Activated naive CD8-positive, alpha-beta T cell treated with anti-CD3 and anti-CD28 coated beads for 36 hours (primary cell): Measurements from ENCODE around the gene LAPTM5. TPM values are rescaled to one million over a fixed set of nuclear protein-coding genes. Genes with fewer than 3 reads are reported as not detected.
"Not testable (repeated sequence)": the region's sequence is repeated elsewhere in the genome, so short reads cannot be mapped to it uniquely, and the experiment has no call there.

ENCODE experiments used
- DNase-seq: peaks from one replicate; pipeline ENCODE4 v3.0.0; 2021
- H3K27ac Mint-ChIP-seq: one replicate; pipeline ENCODE4 v1.8.0; 2022; ENCODE audit warnings: mild to moderate bottlenecking, moderate library complexity, mixed read lengths
- H3K27me3 Mint-ChIP-seq: one replicate; pipeline ENCODE4 v1.8.0; 2022; ENCODE audit warnings: mild to moderate bottlenecking, mixed read lengths
- H3K36me3 Mint-ChIP-seq: one replicate; pipeline ENCODE4 v1.8.0; 2021; ENCODE audit warnings: mild to moderate bottlenecking, mixed read lengths
- H3K4me1 Mint-ChIP-seq: one replicate; pipeline ENCODE4 v1.8.0; 2021; ENCODE audit warnings: mixed read lengths
- H3K4me3 Mint-ChIP-seq: one replicate; pipeline ENCODE4 v1.8.0; 2022; ENCODE audit warnings: mild to moderate bottlenecking, moderate library complexity, mixed read lengths
- H3K9me3 Mint-ChIP-seq: one replicate; pipeline ENCODE4 v1.8.0; 2022; ENCODE audit warnings: mixed read lengths
- total RNA-seq, 2 experiments: library from RNA; stranded (reverse); gene quantifications; one replicate each; pipeline ENCODE4 v1.2.3, GENCODE V29; 2021

Gene LAPTM5
- total RNA-seq, 2 experiments from 2014 or later, result 232 to 233 TPM

DNA sequence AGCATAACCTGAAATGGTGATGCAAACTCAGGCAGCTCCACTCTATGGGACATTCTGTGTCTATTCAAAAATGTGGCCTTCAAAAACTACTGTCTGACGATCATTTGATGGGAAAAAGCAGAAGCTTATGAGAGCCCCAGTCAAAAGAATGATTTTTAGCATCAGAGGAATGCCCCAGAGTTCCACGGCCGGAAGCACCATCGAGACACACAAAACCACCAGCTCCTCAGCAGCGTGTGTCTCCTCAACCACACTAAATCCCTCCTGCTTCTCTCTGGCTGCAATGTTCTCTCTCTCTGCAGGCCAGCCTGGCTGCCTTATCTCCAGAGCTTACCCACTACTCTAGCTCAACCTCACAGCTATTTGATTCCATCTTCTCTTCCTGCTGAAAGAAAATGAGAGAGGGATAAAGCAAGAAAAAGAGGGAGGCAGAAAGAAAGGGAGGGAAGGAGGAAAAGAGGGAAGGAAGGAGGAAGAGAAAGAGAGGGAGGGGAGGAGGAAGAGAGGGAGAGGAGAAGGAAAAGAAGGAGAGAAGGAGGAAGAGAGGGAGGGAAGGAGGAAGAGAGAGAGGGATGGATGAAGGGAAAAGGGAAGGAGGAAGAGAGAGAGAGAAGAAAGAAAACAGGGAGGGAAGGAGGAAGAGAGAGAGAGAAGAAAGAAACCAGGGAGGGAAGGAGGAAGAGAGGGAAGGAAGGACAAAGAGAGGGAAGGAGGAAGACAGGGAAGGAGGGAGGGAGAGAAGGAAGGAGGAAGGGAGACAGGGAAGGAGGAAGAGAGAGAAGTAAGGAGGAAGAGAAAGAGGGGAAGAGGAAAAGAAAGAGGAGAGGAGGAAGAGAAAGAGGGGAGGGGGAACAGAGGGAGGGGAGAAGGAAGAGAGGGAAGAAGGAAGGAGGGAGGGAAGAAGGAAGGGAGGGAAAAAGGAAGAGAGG lies 33.5 kb upstream of the LAPTM5 start:
- H3K9me3 Mint-ChIP-seq, result no peaks in the 10 kb centered on the region
- peaks cover 13% of the 10 kb centered on the region for H3K27me3 Mint-ChIP-seq
- no peak for DNase-seq
- H3K4me3 Mint-ChIP-seq, result no peak overlapping the region
- H3K4me1 Mint-ChIP-seq, result peaks cover 6% of the 10 kb centered on the region
- no peaks in the 10 kb centered on the region for H3K36me3 Mint-ChIP-seq
- no peak overlapping the region for H3K27ac Mint-ChIP-seq

DNA sequence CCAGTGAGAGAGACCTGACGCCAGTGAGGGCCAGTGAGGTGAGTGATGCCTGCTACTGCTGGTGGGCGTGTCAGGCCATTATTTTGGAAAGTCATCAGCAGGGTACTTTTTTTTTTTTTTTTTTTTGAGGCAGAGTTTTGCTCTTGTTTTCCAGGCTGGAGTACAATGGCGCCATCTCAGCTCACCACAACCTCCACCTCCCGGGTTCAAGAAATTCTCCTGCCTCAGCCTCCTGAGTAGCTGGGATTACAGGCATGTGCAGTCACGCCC lies 32.6 kb upstream of the LAPTM5 start:
- not testable (repeated sequence) for H3K4me3 Mint-ChIP-seq, H3K36me3 Mint-ChIP-seq, H3K4me1 Mint-ChIP-seq

DNA sequence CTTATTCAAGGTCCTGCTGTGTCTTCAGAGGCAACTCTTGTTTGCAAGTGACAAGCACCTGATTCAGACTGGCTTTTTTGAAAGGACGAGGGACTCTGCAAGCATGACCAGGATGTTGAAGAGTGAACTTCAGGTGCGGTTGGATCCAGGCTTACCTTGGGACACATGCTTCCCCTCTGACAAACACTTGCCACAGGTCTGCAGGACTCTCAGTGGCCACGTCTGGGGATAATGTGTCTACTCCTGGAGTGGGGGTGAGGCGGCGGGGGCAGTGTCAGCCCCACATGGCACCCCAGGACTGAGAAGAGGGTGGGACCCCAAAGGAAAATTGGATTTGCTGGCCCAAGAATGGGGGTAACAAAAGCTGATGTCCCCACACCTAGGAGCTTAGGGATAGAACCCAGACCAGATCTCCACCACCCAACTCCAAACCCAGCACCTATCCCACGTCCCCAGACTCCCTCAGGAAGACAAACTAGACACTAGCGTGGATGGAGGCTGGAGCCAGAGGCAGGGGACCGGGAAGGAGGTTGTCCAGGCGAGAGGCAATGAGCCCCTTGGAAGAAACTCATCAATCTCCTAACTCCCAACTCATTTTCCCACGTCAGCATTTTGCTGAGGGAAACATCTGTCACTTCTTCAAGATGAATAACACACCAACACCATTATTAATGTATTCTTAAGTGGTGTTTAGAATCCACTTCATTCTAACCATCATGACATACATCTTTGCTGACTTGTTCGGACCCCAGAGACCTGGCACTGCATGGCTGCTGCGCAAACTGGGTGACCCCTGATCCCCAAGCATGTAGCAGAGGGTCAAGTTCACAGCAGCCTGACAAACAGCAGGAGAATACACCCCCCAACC lies 32.0 kb upstream of the LAPTM5 start:
- no peaks in the 10 kb centered on the region for H3K36me3 Mint-ChIP-seq
- no peak overlapping the region for H3K4me3 Mint-ChIP-seq
- peaks cover 13% of the 10 kb centered on the region for H3K27me3 Mint-ChIP-seq
- H3K9me3 Mint-ChIP-seq, result no peaks in the 10 kb centered on the region
- no peak overlapping the region for H3K27ac Mint-ChIP-seq
- no peak for DNase-seq
- H3K4me1 Mint-ChIP-seq, result peaks cover 6% of the 10 kb centered on the region

More for the DNA sequence above, 32.6 kb upstream of the LAPTM5 start:
- H3K27ac Mint-ChIP-seq, H3K9me3 Mint-ChIP-seq, DNase-seq: not testable (repeated sequence)
- H3K27me3 Mint-ChIP-seq, result peaks cover 13% of the 10 kb centered on the region

DNA sequence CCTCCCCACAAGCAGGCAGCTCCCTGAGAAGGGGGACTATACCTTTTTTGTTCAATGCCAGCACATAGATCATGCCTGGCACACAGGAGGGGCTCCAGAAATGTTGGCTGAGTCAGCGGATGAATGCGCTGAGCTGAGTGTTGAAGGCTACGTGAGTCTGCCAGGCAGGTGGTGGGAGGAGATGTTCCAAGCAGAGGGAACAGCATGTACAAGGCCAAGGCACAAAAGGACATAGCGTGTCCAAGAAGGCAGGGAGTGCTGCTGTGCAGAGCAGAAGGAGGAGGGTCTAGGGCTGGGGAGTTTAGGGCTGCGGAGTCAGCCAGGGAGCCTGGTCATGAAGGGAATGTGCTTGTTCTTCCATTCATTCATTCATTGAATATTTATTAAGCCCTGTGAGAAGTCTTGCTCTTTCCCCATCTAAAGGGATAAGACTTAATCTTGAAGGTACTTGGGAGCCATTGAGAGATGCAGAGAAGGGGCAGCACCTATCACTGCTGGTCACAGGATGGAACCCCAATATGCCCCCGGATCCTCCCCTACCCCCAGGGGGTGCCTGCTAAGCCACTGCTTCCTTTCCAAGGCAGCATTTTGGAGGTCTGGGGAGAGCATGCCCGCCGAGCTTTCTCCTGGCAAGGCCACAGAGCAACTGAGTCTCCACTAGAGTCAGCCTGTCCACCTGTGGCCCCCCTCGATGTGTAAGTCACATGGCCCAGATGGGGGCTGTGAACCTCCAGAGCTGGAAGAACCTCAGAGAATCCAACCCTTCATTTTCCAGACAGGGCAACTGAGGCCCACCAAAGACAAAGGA lies 31.2 kb upstream of the LAPTM5 start:
- Mint-ChIP-seq H3K36me3 (no peaks in the 10 kb centered on the region), H3K27ac (no peak overlapping the region), H3K4me3 (no peak overlapping the region), H3K27me3 (peaks cover 13% of the 10 kb centered on the region), H3K4me1 (peaks cover 6% of the 10 kb centered on the region), H3K9me3 (no peaks in the 10 kb centered on the region)
- no peak for DNase-seq

DNA sequence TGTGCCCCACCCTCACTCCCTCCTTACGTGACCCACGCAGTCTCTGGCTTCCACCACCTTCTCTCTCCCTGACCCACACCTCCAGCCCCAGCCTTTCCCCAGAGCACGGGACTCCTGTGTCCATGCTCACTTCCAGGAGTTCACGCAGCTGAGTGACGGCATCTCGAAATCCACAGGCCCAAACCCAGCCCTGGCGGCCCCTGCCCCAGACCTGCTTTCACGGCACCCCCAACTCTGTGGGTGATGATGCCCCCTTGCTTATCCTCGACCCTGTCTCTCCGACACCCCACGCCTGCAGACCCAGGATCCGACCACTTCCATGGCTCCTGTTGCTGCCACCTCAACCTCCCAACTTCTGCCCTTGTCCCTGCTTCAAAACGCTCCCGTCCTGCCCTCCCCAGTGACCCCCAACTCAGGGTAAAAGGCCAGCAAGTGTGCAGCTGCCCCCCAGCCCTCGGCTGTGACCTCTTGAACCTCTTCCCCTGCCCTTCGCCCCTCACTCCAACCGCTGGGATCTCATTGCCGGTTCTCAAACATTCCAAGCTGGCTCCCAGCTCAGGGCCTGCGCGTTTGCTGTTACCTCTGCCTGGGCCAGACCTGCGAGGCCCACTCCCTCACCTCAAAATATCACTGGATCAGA lies 30.4 kb upstream of the LAPTM5 start:
- H3K27me3 Mint-ChIP-seq, result peaks cover 11% of the 10 kb centered on the region
- H3K36me3 Mint-ChIP-seq, result no peaks in the 10 kb centered on the region
- peaks cover 6% of the 10 kb centered on the region for H3K4me1 Mint-ChIP-seq
- H3K4me3 Mint-ChIP-seq, result no peak overlapping the region
- no peaks in the 10 kb centered on the region for H3K9me3 Mint-ChIP-seq
- H3K27ac Mint-ChIP-seq, result no peak overlapping the region
- DNase-seq, result no peak

DNA sequence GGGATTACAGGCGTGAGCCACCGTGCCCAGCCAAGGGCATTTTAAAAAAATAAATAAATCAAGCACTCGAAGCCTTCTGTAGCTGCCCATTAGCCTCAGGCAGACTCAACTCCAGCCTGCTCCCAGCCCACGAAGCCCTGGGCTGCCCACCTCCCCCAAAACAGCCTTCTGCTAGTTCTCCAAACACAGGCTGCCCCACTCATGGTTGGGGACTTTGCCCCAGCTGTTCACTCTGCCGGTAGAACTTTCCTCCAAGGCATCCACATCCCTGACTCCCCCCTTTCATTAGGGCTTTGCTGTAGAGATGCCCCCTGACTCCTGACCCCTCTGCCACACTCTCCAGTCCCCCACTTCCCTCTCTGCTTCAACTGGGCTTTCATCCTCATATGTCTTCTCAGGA lies 29.7 kb upstream of the LAPTM5 start:
- H3K4me1 Mint-ChIP-seq, result peaks cover 11% of the 10 kb centered on the region
- H3K9me3 Mint-ChIP-seq, result no peaks in the 10 kb centered on the region
- H3K27ac Mint-ChIP-seq, result no peak overlapping the region
- peaks cover 9% of the 10 kb centered on the region for H3K27me3 Mint-ChIP-seq
- no peak for DNase-seq
- no peak overlapping the region for H3K4me3 Mint-ChIP-seq
- no peaks in the 10 kb centered on the region for H3K36me3 Mint-ChIP-seq

DNA sequence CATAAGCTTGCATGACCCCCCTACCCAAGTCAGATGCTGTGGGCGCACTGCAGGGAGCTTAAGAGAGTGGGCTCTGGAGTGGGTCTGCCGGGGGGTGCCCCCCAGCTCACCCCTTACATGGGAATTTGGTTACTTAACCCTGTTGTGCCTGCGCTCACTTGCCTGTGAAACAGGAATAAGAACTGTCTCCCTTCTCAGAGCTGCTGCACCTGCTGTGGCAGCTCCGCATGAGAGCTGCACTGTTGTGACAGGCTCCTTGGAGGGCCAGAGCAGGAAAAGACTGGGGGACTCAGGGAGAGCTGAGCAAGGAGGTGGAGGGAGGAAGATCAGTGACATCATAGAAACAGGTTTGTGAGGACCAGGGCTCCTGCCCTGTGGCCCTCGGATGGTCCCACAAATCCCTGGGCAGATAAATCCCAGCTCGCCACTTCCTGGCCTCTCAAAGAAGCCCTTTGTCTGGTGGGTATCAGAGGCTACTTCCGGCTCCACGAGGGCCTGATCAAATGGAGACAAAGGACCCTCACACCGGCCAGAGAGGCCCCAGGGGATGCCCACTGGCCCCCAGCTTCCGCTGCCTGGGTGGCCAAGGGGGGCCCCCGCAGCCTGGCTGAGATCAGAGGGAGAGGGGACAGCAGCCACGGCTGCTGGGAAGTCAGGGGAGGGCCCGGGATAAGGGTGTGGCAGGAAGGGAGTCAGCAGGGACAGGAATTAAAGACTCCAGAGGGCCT lies 28.9 kb upstream of the LAPTM5 start:
- Mint-ChIP-seq H3K27me3 (peaks cover 9% of the 10 kb centered on the region), H3K9me3 (no peaks in the 10 kb centered on the region), H3K27ac (no peak overlapping the region), H3K4me3 (no peak overlapping the region), H3K4me1 (peaks cover 11% of the 10 kb centered on the region), H3K36me3 (no peaks in the 10 kb centered on the region)
- DNase-seq, result no peak

DNA sequence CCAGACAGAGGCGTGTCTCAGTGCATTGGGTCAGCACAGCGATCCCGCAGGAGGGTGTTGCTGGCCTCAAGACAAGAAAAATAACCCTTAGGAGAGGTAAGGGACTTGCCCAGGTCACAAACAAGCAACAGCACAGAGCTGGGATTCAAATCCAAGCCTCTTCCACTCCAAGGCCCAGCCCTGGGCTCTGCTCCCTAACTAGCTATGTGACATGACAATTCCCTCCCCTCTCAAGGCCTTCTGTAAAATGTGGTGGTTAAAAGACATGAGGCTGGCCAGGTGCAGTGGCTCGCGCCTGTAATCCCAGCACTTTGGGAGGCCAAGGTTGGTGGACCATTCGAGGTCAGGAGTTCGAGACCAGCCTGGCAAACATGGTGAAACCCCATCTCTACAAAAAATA lies 28.1 kb upstream of the LAPTM5 start:
- no peak for DNase-seq
- Mint-ChIP-seq H3K27ac (no peak overlapping the region), H3K4me1 (peaks cover 7% of the 10 kb centered on the region), H3K27me3 (peaks cover 9% of the 10 kb centered on the region), H3K36me3 (no peaks in the 10 kb centered on the region), H3K4me3 (no peak overlapping the region), H3K9me3 (no peaks in the 10 kb centered on the region)

DNA sequence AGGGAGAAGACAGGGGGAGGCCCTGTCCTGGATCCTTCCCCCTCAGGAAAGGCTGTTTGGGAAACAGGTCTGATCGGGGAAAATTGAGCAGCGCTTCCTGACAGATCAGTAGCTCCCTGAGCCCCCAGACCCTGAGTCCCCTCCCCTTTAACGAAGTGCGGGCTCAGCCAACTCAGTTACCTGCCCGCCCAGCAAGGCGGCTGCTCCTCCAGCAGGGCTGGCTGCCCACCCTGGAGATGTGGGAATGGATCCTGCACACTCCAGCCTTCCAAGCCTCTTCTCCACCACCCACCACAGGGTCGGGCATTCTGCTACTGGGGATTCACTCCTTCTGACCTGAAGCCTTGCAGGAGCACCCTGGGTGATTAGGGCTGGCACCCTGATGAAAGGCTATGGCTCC lies 27.6 kb upstream of the LAPTM5 start:
- H3K27me3 Mint-ChIP-seq, result peaks cover 9% of the 10 kb centered on the region
- DNase-seq, result no peak
- no peak overlapping the region for H3K4me3 Mint-ChIP-seq
- H3K36me3 Mint-ChIP-seq, result no peaks in the 10 kb centered on the region
- H3K9me3 Mint-ChIP-seq, result no peaks in the 10 kb centered on the region
- H3K27ac Mint-ChIP-seq, result no peak overlapping the region
- peaks cover 6% of the 10 kb centered on the region for H3K4me1 Mint-ChIP-seq

DNA sequence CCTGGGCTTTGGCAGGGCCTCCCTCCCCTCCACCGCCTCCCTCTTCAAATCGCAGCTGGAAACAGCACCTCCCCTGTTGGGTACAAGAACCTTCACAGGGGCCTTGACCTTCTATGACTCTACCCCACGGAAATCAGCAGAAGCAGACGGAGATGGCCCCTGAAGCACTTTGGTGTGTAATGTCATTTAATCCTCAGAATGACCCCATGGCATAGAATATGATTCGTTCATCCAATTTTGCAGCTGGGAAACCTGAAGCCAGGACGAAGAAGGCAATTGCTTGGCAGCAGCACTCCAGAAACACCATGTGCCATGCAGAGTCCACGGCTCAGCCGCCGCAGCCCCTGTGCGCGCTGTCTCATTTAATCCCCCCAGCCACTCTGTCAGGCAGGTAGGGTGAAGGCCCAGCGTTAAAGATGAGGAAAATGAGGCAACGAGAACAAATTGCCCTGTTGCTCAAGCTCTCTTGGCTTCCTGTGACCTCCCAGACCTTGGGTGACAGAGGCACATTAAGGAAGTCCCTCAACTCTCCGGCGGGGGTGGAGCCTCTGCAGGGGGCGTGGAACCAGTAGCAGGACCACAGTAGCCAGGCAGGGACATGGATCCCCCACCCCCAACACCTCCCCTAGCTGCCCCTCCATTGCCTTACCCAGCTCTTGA lies 25.8 kb upstream of the LAPTM5 start:
- Mint-ChIP-seq H3K27me3 (peaks cover 9% of the 10 kb centered on the region), H3K4me3 (no peak overlapping the region)

DNA sequence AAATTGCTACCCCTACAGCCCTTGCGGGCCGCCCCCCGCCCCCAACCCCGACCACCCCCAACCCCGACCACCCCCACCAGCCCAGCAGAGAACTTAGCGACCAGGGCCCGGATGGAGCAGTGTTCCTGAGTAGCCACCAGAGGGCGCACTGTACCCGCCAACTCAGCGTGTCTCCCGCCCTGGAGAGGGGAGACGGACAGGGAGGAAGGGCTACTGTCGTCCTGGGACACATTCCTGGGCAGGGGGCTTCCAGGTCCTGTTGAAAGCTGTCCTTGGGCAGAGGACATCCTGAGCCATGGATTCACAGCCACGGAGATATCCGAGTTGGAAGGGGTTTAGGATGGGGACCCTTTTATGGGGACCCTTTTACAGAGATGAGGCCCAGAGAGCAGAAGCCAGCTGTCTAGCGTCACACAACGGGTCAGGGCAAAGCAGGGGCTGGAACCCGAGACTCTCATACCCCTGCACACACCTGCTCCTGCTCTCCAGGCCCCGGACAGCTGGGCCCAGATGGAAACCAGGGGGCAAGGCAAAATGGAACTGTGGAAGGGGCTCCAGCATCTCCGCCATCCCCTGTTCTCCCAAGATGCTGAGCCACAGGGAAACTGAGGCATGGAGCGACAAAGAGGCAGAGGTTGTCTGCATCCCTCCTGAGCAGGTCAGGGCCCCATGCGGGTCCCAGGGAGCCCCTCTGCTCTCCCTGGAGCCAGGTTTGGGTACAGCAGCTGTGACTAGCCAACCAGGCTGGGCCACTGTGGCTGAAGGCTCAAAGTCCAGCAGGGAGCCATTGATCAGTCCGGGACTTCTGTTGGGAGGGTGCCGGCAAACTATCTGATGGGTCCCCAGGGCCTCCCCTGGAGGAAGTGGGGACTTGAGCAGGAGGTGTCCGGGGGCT lies 25.0 kb upstream of the LAPTM5 start:
- Mint-ChIP-seq H3K9me3 (no peaks in the 10 kb centered on the region), H3K4me3 (peak overlapping the region; percentile 61)

More for the DNA sequence above, 25.8 kb upstream of the LAPTM5 start:
- H3K36me3 Mint-ChIP-seq, result no peaks in the 10 kb centered on the region
- H3K9me3 Mint-ChIP-seq, result no peaks in the 10 kb centered on the region
- DNase-seq, result no peak
- no peak overlapping the region for H3K27ac Mint-ChIP-seq
- H3K4me1 Mint-ChIP-seq, result peaks cover 20% of the 10 kb centered on the region

DNA sequence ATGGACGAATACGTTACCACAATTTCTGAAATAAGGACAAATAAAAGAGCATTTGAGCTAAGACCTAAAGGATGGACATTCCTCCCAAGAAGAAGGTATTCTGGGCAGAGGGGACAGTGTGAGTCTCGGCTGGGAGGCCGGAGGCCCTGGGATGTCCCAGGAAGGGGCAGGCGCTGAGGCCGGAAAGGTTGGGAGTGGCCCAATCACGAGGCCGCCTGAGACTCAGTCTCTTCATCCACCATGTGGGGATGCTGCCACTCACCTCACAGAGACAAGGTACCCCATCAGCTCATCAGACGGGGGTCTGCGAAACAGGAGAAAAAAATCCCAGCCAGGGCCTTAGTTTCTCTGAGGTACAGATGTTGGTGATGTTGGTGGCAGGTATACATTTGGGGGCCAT lies 24.3 kb upstream of the LAPTM5 start:
- H3K27ac Mint-ChIP-seq, result no peak overlapping the region
- H3K27me3 Mint-ChIP-seq, result no peaks in the 10 kb centered on the region
- peaks cover 22% of the 10 kb centered on the region for H3K4me1 Mint-ChIP-seq
- DNase-seq, result no peak
- H3K4me3 Mint-ChIP-seq, result no peak overlapping the region
- no peaks in the 10 kb centered on the region for H3K9me3 Mint-ChIP-seq
- no peaks in the 10 kb centered on the region for H3K36me3 Mint-ChIP-seq

More for the DNA sequence above, 25.0 kb upstream of the LAPTM5 start:
- Mint-ChIP-seq H3K27ac (peak overlapping the region; percentile 81), H3K4me1 (peaks cover 22% of the 10 kb centered on the region), H3K36me3 (no peaks in the 10 kb centered on the region), H3K27me3 (peaks cover 3% of the 10 kb centered on the region)
- DNase-seq, result peak; percentile 78

DNA sequence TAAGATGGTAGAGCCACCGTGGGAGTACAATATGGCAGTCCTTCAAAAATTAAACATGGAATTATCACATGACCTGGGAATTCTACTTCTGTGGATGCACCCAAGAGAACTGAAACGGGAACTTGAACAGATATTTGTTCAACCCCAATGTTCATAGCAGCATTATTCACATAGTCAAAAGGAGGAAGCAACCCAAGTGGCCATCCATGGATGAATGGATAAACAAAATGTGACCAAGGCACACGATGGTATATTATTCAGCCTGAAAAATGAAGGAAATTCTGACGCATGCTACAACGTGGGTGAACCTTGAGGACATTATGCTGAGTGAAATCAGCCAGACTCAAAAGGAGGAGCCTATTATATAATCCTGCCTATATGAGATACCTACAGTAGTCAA lies 22.8 kb upstream of the LAPTM5 start:
- Mint-ChIP-seq H3K36me3 (no peaks in the 10 kb centered on the region), H3K4me1 (peaks cover 22% of the 10 kb centered on the region), H3K27ac (peak overlapping the region; percentile 5), H3K9me3 (no peaks in the 10 kb centered on the region), H3K27me3 (no peaks in the 10 kb centered on the region), H3K4me3 (no peak overlapping the region)
- DNase-seq, result no peak
